ENCODE measurements around the gene EVA1C.

GRCh38 chr21:32547018-32547417 is 134.5 kb downstream of the EVA1C start:
- TF ChIP-seq CTCF (conservative IDR thresholded peaks at IDR 0.05 in 1 of 2, IDR thresholded peaks at IDR 0.05 in 1 of 2; ENCODE audit: low read depth in 1 of 2, low read length in 2 of 2) (no peak), EZH2 (IDR thresholded peaks at IDR 0.05; ENCODE audit: low read length, missing control alignments) (no peak)
